A549 (cell line): Measurements from ENCODE around the gene WNT7B. TPM values are rescaled to one million over a fixed set of nuclear protein-coding genes. Genes with fewer than 3 reads are reported as not detected.

Experiments used
- ATAC-seq, 2 experiments: fragments of 200-7000 bp in 1 of 2; fragments of >200 bp in 1 of 2; cut with Nextera tagmentation in 1 of 2; cut with Tn5 transposase in 1 of 2; 3 replicates each; pipeline versions ENCODE4 v1.8.0 to v1.9.1; 2018 to 2020; ENCODE audit warnings: mild to moderate bottlenecking in 1 of 2, moderate library complexity in 1 of 2
- CTCF ChIA-PET: fragments of 300-600 bp; sonication (Branson Sonifier 250); formaldehyde crosslinking; extraction: SDS; loops from one replicate; lab custom pipeline; 2021; ENCODE audit warnings: antibody characterized with exemption, inconsistent platforms; lab: Yijun Ruan, JAX
- POLR2A ChIA-PET: fragments of 350-600 bp; formaldehyde crosslinking; extraction: SDS; loops from one replicate; lab custom pipeline; 2021; ENCODE audit warnings: antibody characterized with exemption, inconsistent platforms; lab: Yijun Ruan, JAX
- DNase-seq, 2 experiments: peaks; one replicate each; pipeline versions ENCODE4 v3.0.0 to v3.0.0-alpha.2; 2011 to 2016; ENCODE audit warnings: low read depth in 1 of 2, low spot score in 1 of 2
- FAIRE-seq: peaks from 2 replicates; lab custom pipeline; 2011; peaks lifted over from hg19 to GRCh38; lab: Jason Lieb, UNC
- H3K27ac ChIP-seq, 2 experiments: fragments of >200 bp; sonication (Bioruptor Twin); formaldehyde crosslinking; 3 replicates each; pipeline ENCODE4 v1.5.1; 2016 to 2017
- H3K4me1 ChIP-seq: fragments of >200 bp; sonication (Bioruptor Twin); formaldehyde crosslinking; 3 replicates; pipeline ENCODE4 v1.6.1; 2016
- H3K4me2 ChIP-seq: fragments of >200 bp; sonication (Bioruptor Twin); formaldehyde crosslinking; 3 replicates; pipeline ENCODE4 v1.6.1; 2016
- H3K4me3 ChIP-seq: fragments of >200 bp; sonication (Bioruptor Twin); formaldehyde crosslinking; 3 replicates; pipeline ENCODE4 v1.5.1; 2016
- H3K9me3 ChIP-seq: fragments of >200 bp; sonication (Bioruptor Twin); formaldehyde crosslinking; 3 replicates; pipeline ENCODE4 v1.6.1; 2016
- BHLHE40 ChIP-seq: IDR thresholded peaks from 2 replicates; pipeline ENCODE4 v1.6.1; 2012; ENCODE audit warnings: low read depth, low read length, inconsistent platforms
- CBX8 ChIP-seq: fragments of 200-600 bp; sonication (generic); IDR thresholded peaks from 2 replicates; pipeline ENCODE4 v1.6.1; 2016
- CEBPB ChIP-seq, 2 experiments: fragments of >200 bp in 1 of 2; sonication (Bioruptor Twin) in 1 of 2; formaldehyde crosslinking in 1 of 2; IDR thresholded peaks; 2 replicates each; pipeline ENCODE4 v1.6.1; 2012 to 2016
- CHD2 ChIP-seq: fragments of 150-350 bp; IDR thresholded peaks from 2 replicates; pipeline ENCODE4 v1.6.1; 2014; ENCODE audit warnings: low read length; ENCODE audit not compliant: partially characterized antibody
- CHD4 ChIP-seq: fragments of 200-600 bp; sonication (generic); IDR thresholded peaks from 2 replicates; pipeline ENCODE4 v1.6.1; 2016; ENCODE audit warnings: antibody characterized with exemption, mild to moderate bottlenecking, borderline replicate concordance
- EHMT2 ChIP-seq: fragments of 200-600 bp; sonication (generic); IDR thresholded peaks from 2 replicates; pipeline ENCODE4 v1.6.1; 2016; ENCODE audit warnings: antibody characterized with exemption, low read depth, mild to moderate bottlenecking, moderate library complexity
- ELK1 ChIP-seq: fragments of 150-350 bp; IDR thresholded peaks from 2 replicates; pipeline ENCODE4 v1.6.1; 2014; ENCODE audit warnings: low read depth, mild to moderate bottlenecking, low read length
- EP300 ChIP-seq, 2 experiments: fragments of >200 bp; sonication (Bioruptor Twin); formaldehyde crosslinking; IDR thresholded peaks; 2 replicates in 1 of 2; 3 replicates in 1 of 2; pipeline ENCODE4 v1.6.1; 2016 to 2017
- FOSL2 ChIP-seq, 2 experiments: fragments of 450-650 bp in 1 of 2; fragments of >200 bp in 1 of 2; sonication (Bioruptor Twin) in 1 of 2; formaldehyde crosslinking; IDR thresholded peaks; 2 replicates each; pipeline versions ENCODE4 v1.5.0 to v1.6.1; 2016 to 2020; ENCODE audit warnings: mild to moderate bottlenecking in 1 of 2, moderate library complexity in 1 of 2
- FOXS1 ChIP-seq: fragments of 250-450 bp; sonication (Bioruptor Pico); IDR thresholded peaks from 2 replicates; pipeline ENCODE4 v1.5.0; 2020; ENCODE audit warnings: mild to moderate bottlenecking, moderate library complexity
- HDAC2 ChIP-seq: fragments of 200-600 bp; sonication (generic); IDR thresholded peaks from 2 replicates; pipeline ENCODE4 v1.6.1; 2016
- HEYL ChIP-seq: fragments of 250-450 bp; sonication (Bioruptor Pico); IDR thresholded peaks from 2 replicates; pipeline ENCODE4 v1.8.0; 2021; ENCODE audit warnings: mild to moderate bottlenecking, moderate library complexity
- HOXA7 ChIP-seq: fragments of 250-450 bp; sonication (Bioruptor Pico); IDR thresholded peaks from 2 replicates; pipeline ENCODE4 v1.5.0; 2020; ENCODE audit warnings: mild to moderate bottlenecking, moderate library complexity
- JUN ChIP-seq, 2 experiments: fragments of >200 bp; sonication (Bioruptor Twin); formaldehyde crosslinking; IDR thresholded peaks; 2 replicates in 1 of 2; 3 replicates in 1 of 2; pipeline ENCODE4 v1.6.1; 2016 to 2017
- MAFK ChIP-seq: fragments of 450-650 bp; IDR thresholded peaks from 2 replicates; pipeline ENCODE4 v1.6.1; 2014; ENCODE audit not compliant: partially characterized antibody
- MAX ChIP-seq: IDR thresholded peaks from 2 replicates; pipeline ENCODE4 v1.6.1; 2012
- MYC ChIP-seq: IDR thresholded peaks from 2 replicates; pipeline ENCODE4 v1.6.1; 2012; ENCODE audit warnings: mild to moderate bottlenecking, inconsistent platforms, low read length, improper control_type of control experiment, borderline replicate concordance
- NPAS2 ChIP-seq: fragments of 250-450 bp; sonication (Bioruptor Pico); IDR thresholded peaks from 2 replicates; pipeline ENCODE4 v1.8.0; 2022; ENCODE audit warnings: mild to moderate bottlenecking, moderate library complexity, borderline replicate concordance
- POLR2A ChIP-seq: IDR thresholded peaks from 2 replicates; pipeline ENCODE4 v1.6.1; 2012; ENCODE audit warnings: mild to moderate bottlenecking, low read length
- POLR2AphosphoS2 ChIP-seq: conservative IDR thresholded peaks from 2 replicates; pipeline ENCODE4 v1.6.1; 2012; ENCODE audit warnings: low read length, improper control_type of control experiment, inconsistent platforms
- RCOR1 ChIP-seq: fragments of 150-350 bp; IDR thresholded peaks from 2 replicates; pipeline ENCODE4 v1.6.1; 2014; ENCODE audit warnings: antibody characterized with exemption, low read length, low read depth
- TFCP2L1 ChIP-seq: fragments of 250-450 bp; sonication (Bioruptor Pico); IDR thresholded peaks from 2 replicates; pipeline ENCODE4 v1.5.0; 2021; ENCODE audit warnings: mild to moderate bottlenecking
- USF2 ChIP-seq: fragments of 450-650 bp; IDR thresholded peaks from 2 replicates; pipeline ENCODE4 v1.6.1; 2014; ENCODE audit warnings: antibody characterized with exemption
- ZC3H11A ChIP-seq: fragments of 450-650 bp; IDR thresholded peaks from 2 replicates; pipeline ENCODE4 v1.6.1; 2014; ENCODE audit warnings: antibody characterized with exemption, mild to moderate bottlenecking
- ZFP36 ChIP-seq: fragments of 450-650 bp; IDR thresholded peaks from 2 replicates; pipeline ENCODE4 v1.6.1; 2014; ENCODE audit warnings: borderline replicate concordance; ENCODE audit not compliant: partially characterized antibody
- ZNF302 ChIP-seq: fragments of 250-450 bp; sonication (Bioruptor Pico); IDR thresholded peaks from 2 replicates; pipeline ENCODE4 v1.9.0; 2021; ENCODE audit warnings: inconsistent platforms, mild to moderate bottlenecking, moderate library complexity
- WGBS: methylation state at CpG from one replicate; pipeline ENCODE4 v1.1.6; 2017; ENCODE audit errors: missing lambda C conversion rate; 5-methylcytosine and 5-hydroxymethylcytosine counted together
- polyA plus RNA-seq, 4 experiments: library from polyadenylated mRNA; depleted of rRNA in 3 of 4; stranded (reverse); fragments of >200 nt; fragmentation: RNase III in 1 of 4; extraction: RNeasy Plus Mini Kit Qiagen cat#74134 plus additional on column Dnase treatment in 1 of 4; gene quantifications; 2 replicates in 3 of 4; 3 replicates in 1 of 4; pipeline ENCODE4 v1.2.3, GENCODE V29; 2011 to 2017

The WNT7B gene
- polyA plus RNA-seq, 2 of the 4 experiments (the other 2 are of a cell fraction): 16.9 to 80.8 TPM

GRCh38 chr22:45914309-45914708, 62.7 kb downstream of the WNT7B start:
- TF ChIP-seq MYC (no peak), EHMT2 (no peak), POLR2AphosphoS2 (no peak), MAFK (no peak), CEBPB (IDR thresholded peaks at IDR 0.05) (no peak), ZFP36 (no peak), HEYL (no peak), HDAC2 (no peak), CBX8 (no peak), RCOR1 (no peak)
- H3K4me3 ChIP-seq: no peak overlapping the region
- H3K27ac ChIP-seq: peak overlapping the region; percentile 85 to 94; a peak in 3 of 6 replicates
- ChIA-PET CTCF (no interaction called here), POLR2A (no interaction called here)
- no peak for ATAC-seq
- H3K4me2 ChIP-seq: no peak overlapping the region
- H3K9me3 ChIP-seq: peaks cover 9% of the 10 kb centered on the region; the same call in 1 of the 3 replicates
- no peak for FAIRE-seq
- WGBS: 100% methylated on average over 1 of the region's 2 CpGs
- H3K4me1 ChIP-seq: peaks cover 63% of the 10 kb centered on the region
- peak in 1 of 2 experiments; percentile 56 for DNase-seq

- peak in 1 of 2 experiments; percentile 53 for DNase-seq
- Histone ChIP-seq H3K9me3 (peaks cover 9% of the 10 kb centered on the region; the same call in 1 of the 3 replicates), H3K27ac (peak overlapping the region; percentile 85 to 94), H3K4me3 (no peak overlapping the region), H3K4me2 (peak overlapping the region; percentile 83), H3K4me1 (peaks cover 49% of the 10 kb centered on the region)
- POLR2A ChIA-PET: no interaction called here
- CTCF ChIA-PET: interaction anchor here (0.9 to 2.8 kb wide), 3 partner anchors 13 to 335 kb away, joined by 3 to 12 read pairs (median 12); no protein-coding TSS in a partner anchor
- 72% methylated on average over 2 of the region's 6 CpGs for WGBS
- ATAC-seq: peak; percentile 16 to 25; a peak in 4 of 6 replicates
- TF ChIP-seq CHD4 (no peak), ELK1 (no peak), JUN (IDR thresholded peaks at IDR 0.05) (no peak), POLR2A (no peak), FOXS1 (CRISPR knock-in tag) (no peak), HOXA7 (CRISPR knock-in tag) (no peak), EP300 (IDR thresholded peaks at IDR 0.05) (no peak), NPAS2 (CRISPR knock-in tag) (no peak), RCOR1 (no peak), MAX (no peak), USF2 (no peak), BHLHE40 (no peak), ZNF302 (CRISPR knock-in tag) (no peak), CHD2 (no peak), ZC3H11A (no peak), HEYL (no peak), EHMT2 (no peak), POLR2AphosphoS2 (no peak), TFCP2L1 (CRISPR knock-in tag) (no peak), FOSL2 (IDR thresholded peaks at IDR 0.05) (no peak), FOSL2 (CRISPR knock-in tag; IDR thresholded peaks at IDR 0.05) (no peak)
- no peak for FAIRE-seq
Measured at GRCh38 chr22:45912910-45913309, 64.1 kb downstream of the WNT7B start.
